Sigmoid colon (tissue), 7 donors: ENCODE data around the gene NME8. TPM values are rescaled to one million over a fixed set of nuclear protein-coding genes. Genes with fewer than 3 reads are reported as not detected.

Source experiments
- DNase-seq: peaks from one replicate; pipeline ENCODE4 v3.0.0-alpha.2; 2019
- H3K27ac ChIP-seq, 4 donors: fragments of 200-600 bp; sonication (generic); one replicate each; pipeline ENCODE4 v1.5.1; 2016 to 2019; ENCODE audit warnings: mild to moderate bottlenecking in 1 of 4
- H3K27me3 ChIP-seq, 3 donors: fragments of 200-600 bp; sonication (generic); one replicate each; pipeline ENCODE4 v1.5.1; 2019; ENCODE audit warnings: mild to moderate bottlenecking in 1 of 3
- H3K36me3 ChIP-seq, 4 donors: fragments of 200-600 bp; sonication (generic); one replicate each; pipeline ENCODE4 v1.5.1; 2016 to 2019
- H3K4me1 ChIP-seq, 4 donors: fragments of 200-600 bp; sonication (generic); one replicate each; pipeline ENCODE4 v1.5.1; 2017 to 2019
- H3K4me3 ChIP-seq, 4 donors: fragments of 200-600 bp; sonication (generic); one replicate each; pipeline ENCODE4 v1.5.1; 2017 to 2019; ENCODE audit warnings: mild to moderate bottlenecking in 2 of 4, moderate library complexity in 1 of 4
- H3K9me3 ChIP-seq, 4 donors: fragments of 200-600 bp in 3 of 4; sonication (generic) in 3 of 4; one replicate each; pipeline versions ENCODE4 v1.5.1 to v1.6.1; 2013 to 2019
- CTCF ChIP-seq, 4 experiments: fragments of 450-650 bp in 3 of 4; fragments of 200-600 bp in 1 of 4; IDR thresholded peaks; one replicate each; pipeline ENCODE4 v1.5.1; 2016 to 2019; ENCODE audit warnings: antibody characterized with exemption in 4 of 4, mild to moderate bottlenecking in 3 of 4, moderate library complexity in 2 of 4
- EP300 ChIP-seq, 4 donors: sonication (generic); formaldehyde crosslinking; IDR thresholded peaks; one replicate each; pipeline ENCODE4 v1.6.1; 2017; ENCODE audit warnings: antibody characterized with exemption in 4 of 4
- POLR2A ChIP-seq, 2 donors: fragments of 450-650 bp; IDR thresholded peaks; one replicate each; pipeline ENCODE4 v1.6.1; 2016; ENCODE audit warnings: antibody characterized with exemption in 2 of 2, mild to moderate bottlenecking in 2 of 2, moderate library complexity in 2 of 2
- POLR2AphosphoS5 ChIP-seq, 4 donors: sonication (generic); formaldehyde crosslinking; IDR thresholded peaks; one replicate each; pipeline ENCODE4 v1.6.1; 2017; ENCODE audit warnings: antibody characterized with exemption in 4 of 4
- WGBS, 2 donors: extraction: QIAGEN DNeasy Blood & Tissue Kit; methylation state at CpG; one replicate each; pipeline ENCODE4 v1.1.7; 2013; 5-methylcytosine and 5-hydroxymethylcytosine counted together
- intact Hi-C: fragments of 100-400 bp; cut with DNase I; formaldehyde crosslinking; loops from one replicate; pipeline ENCODE4 v1.15.1; 2023
- polyA plus RNA-seq, 3 donors: library from polyadenylated mRNA; stranded (reverse); fragments of 200-250 nt; gene quantifications; one replicate each; pipeline ENCODE4 v1.2.3, GENCODE V29; 2013
- total RNA-seq, 4 donors: library from RNA; depleted of rRNA; stranded (reverse); fragments of >200 nt; gene quantifications; one replicate each; pipeline ENCODE4 v1.1.0, GENCODE V29; 2016
- donor health status: healthy with polysubstance abuse.
- donor health status: Bipolar disorder and iron deficiency.
- donor health status: healthy.

NME8 gene
- total and polyA plus RNA-seq, 7 donors = 0.36 TPM; not detected in 6

- intact Hi-C loops = no loop called here
- 68 to 89% methylated on average over 2 of the region's 2 CpGs for WGBS, 2 donors
- no peak overlapping the region for H3K27ac ChIP-seq
Observed at GRCh38 chr7:37823557-37823956, 24.8 kb upstream of the NME8 start.

GRCh38 chr7:37825038-37825437 lies 23.4 kb upstream of the NME8 start:
- H3K4me1 ChIP-seq = no peaks in the 10 kb centered on the region
- H3K36me3 ChIP-seq = no peaks in the 10 kb centered on the region
- peaks cover 0 to 5% (median 0%) of the 10 kb centered on the region in 4 donors for H3K9me3 ChIP-seq
- no peak for TF ChIP-seq CTCF (IDR thresholded peaks at IDR 0.05)
- TF ChIP-seq POLR2AphosphoS5 (IDR thresholded peaks at IDR 0.05) = no peak
- TF ChIP-seq EP300 (IDR thresholded peaks at IDR 0.05) = no peak
- no peak for TF ChIP-seq POLR2A (IDR thresholded peaks at IDR 0.05)
- no peaks in the 10 kb centered on the region for H3K27me3 ChIP-seq
- DNase-seq = no peak
- intact Hi-C loops = no loop called here
- H3K4me3 ChIP-seq = no peak overlapping the region
- 45 to 53% methylated on average over 3 of the region's 3 CpGs for WGBS, 2 donors
- no peak overlapping the region for H3K27ac ChIP-seq

More at GRCh38 chr7:37823557-37823956, 24.8 kb upstream of the NME8 start:
- no peak overlapping the region for H3K4me3 ChIP-seq
- no peak for TF ChIP-seq EP300 (IDR thresholded peaks at IDR 0.05)
- no peak for TF ChIP-seq CTCF (IDR thresholded peaks at IDR 0.05)
- TF ChIP-seq POLR2AphosphoS5 (IDR thresholded peaks at IDR 0.05) = no peak
- no peak for TF ChIP-seq POLR2A (IDR thresholded peaks at IDR 0.05)
- DNase-seq = no peak
- no peaks in the 10 kb centered on the region for H3K36me3 ChIP-seq
- no peaks in the 10 kb centered on the region for H3K4me1 ChIP-seq
- H3K27me3 ChIP-seq = no peaks in the 10 kb centered on the region
- H3K9me3 ChIP-seq = peaks cover 0 to 5% (median 0%) of the 10 kb centered on the region in 4 donors

GRCh38 chr7:37826825-37827224 lies 21.6 kb upstream of the NME8 start:
- no peaks in the 10 kb centered on the region for H3K4me1 ChIP-seq
- no peak overlapping the region for H3K4me3 ChIP-seq
- H3K36me3 ChIP-seq = no peaks in the 10 kb centered on the region
- no peak overlapping the region for H3K27ac ChIP-seq
- TF ChIP-seq CTCF (IDR thresholded peaks at IDR 0.05) = no peak
- TF ChIP-seq POLR2AphosphoS5 (IDR thresholded peaks at IDR 0.05) = no peak
- TF ChIP-seq EP300 (IDR thresholded peaks at IDR 0.05) = no peak
- no peak for TF ChIP-seq POLR2A (IDR thresholded peaks at IDR 0.05)
- intact Hi-C loops = no loop called here
- WGBS, 2 donors = 33 to 38% methylated on average over 4 of the region's 4 CpGs
- no peaks in the 10 kb centered on the region for H3K27me3 ChIP-seq
- H3K9me3 ChIP-seq = no peaks in the 10 kb centered on the region
- DNase-seq = no peak

- Histone ChIP-seq H3K4me1 (peaks cover 0 to 5% (median 0%) of the 10 kb centered on the region in 4 donors), H3K36me3 (no peaks in the 10 kb centered on the region)
Observed at GRCh38 chr7:37831244-37831643, 17.2 kb upstream of the NME8 start.

More at GRCh38 chr7:37831244-37831643, 17.2 kb upstream of the NME8 start:
- Histone ChIP-seq H3K4me3 (no peak overlapping the region), H3K27me3 (no peaks in the 10 kb centered on the region), H3K27ac (no peak overlapping the region), H3K9me3 (no peaks in the 10 kb centered on the region)
- DNase-seq = no peak
- intact Hi-C loops = loop anchor here (5.0 to 10.0 kb wide), 2 partner anchors 596 to 629 kb away; no protein-coding TSS in a partner anchor
- WGBS, 2 donors = 86 to 89% methylated on average over 2 of the region's 2 CpGs
- TF ChIP-seq POLR2A (IDR thresholded peaks at IDR 0.05) (no peak), POLR2AphosphoS5 (IDR thresholded peaks at IDR 0.05) (no peak), CTCF (IDR thresholded peaks at IDR 0.05) (no peak), EP300 (IDR thresholded peaks at IDR 0.05) (no peak)
